ENCODE data around the gene C2CD4D. TPM values are rescaled to one million over a fixed set of nuclear protein-coding genes. Genes with fewer than 3 reads are reported as not detected.

Gene C2CD4D
- total and polyA plus RNA-seq, 2 donors (not counting 1 experiment from before 2014, with no cell fraction given): not detected

DNA sequence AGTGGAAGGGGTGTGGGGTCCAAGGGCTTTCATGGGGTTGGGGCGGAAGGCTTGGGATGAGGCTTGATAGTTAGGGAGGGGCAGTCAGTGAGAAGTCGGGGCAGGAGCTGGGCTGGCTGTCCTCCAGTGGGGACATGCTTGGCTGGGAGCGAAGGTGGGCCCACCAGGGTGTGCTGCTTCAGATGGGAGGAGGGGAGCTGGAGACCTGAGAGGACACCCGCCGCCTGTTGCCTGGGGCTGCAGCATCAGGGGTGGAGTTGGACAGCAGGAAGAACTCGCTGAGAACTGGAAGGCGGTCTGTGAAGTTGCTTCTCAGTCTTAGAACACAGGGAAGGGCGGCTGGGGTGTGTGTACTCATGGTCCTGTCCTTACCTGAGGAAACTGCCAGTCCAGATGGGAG lies 12.3 kb upstream of the C2CD4D start:
- H3K27me3 ChIP-seq (ENCODE audit: control insufficient read depth, insufficient read depth, low read length): peaks cover 35% of the 10 kb centered on the region

GRCh38 chr1:151849871-151850270 lies 10.3 kb upstream of the C2CD4D start:
- Histone ChIP-seq H3K9ac (ENCODE audit: insufficient read depth, low read length) (no peak overlapping the region), H2AFZ (ENCODE audit: low read length) (no peak overlapping the region), H3K9me3 (ENCODE audit: control insufficient read depth, insufficient read depth, low read depth, low read length) (no peaks in the 10 kb centered on the region), H3K27ac (ENCODE audit: insufficient read depth, low read length) (no peak overlapping the region), H3K27me3 (ENCODE audit: control insufficient read depth, insufficient read depth, low read length) (peaks cover 35% of the 10 kb centered on the region), H3K4me3 (replicated peaks in 1 of 4; ENCODE audit: control extremely low read depth in 1 of 4, insufficient read depth in 1 of 4, low read depth in 3 of 4, low read length in 4 of 4) (no peak overlapping the region), H3K36me3 (ENCODE audit: control insufficient read depth, insufficient read depth, low read length) (no peaks in the 10 kb centered on the region), H4K20me1 (ENCODE audit: control insufficient read depth, extremely low read depth, insufficient read depth, low read length) (no peaks in the 10 kb centered on the region), H3K4me1 (ENCODE audit: control insufficient read depth, extremely low read depth, insufficient read depth, low read length) (no peaks in the 10 kb centered on the region), H3K4me2 (ENCODE audit: extremely low read depth, insufficient read depth, low read length) (no peak overlapping the region), H3K79me2 (ENCODE audit: control insufficient read depth, insufficient read depth, low read length) (no peaks in the 10 kb centered on the region)
- no peak for DNase-seq (ENCODE audit: low read depth in 2 of 2)
- TF ChIP-seq EZH2 (IDR thresholded peaks at IDR 0.05; ENCODE audit: low read length, missing control alignments): no peak
- TF ChIP-seq CTCF (conservative IDR thresholded peaks at IDR 0.05 in 1 of 2, IDR thresholded peaks at IDR 0.05 in 1 of 2; ENCODE audit: low read depth in 1 of 2, low read length in 2 of 2): no peak

More for the DNA sequence above, 12.3 kb upstream of the C2CD4D start:
- H3K27ac ChIP-seq (ENCODE audit: insufficient read depth, low read length): no peak overlapping the region
- no peaks in the 10 kb centered on the region for H3K4me1 ChIP-seq (ENCODE audit: control insufficient read depth, extremely low read depth, insufficient read depth, low read length)
- no peak overlapping the region for H3K4me2 ChIP-seq (ENCODE audit: extremely low read depth, insufficient read depth, low read length)
- H3K4me3 ChIP-seq (replicated peaks in 1 of 4; ENCODE audit: control extremely low read depth in 1 of 4, insufficient read depth in 1 of 4, low read depth in 3 of 4, low read length in 4 of 4): no peak overlapping the region
- TF ChIP-seq CTCF (conservative IDR thresholded peaks at IDR 0.05 in 1 of 2, IDR thresholded peaks at IDR 0.05 in 1 of 2; ENCODE audit: low read depth in 1 of 2, low read length in 2 of 2) (no peak), EZH2 (IDR thresholded peaks at IDR 0.05; ENCODE audit: low read length, missing control alignments) (peak; percentile 29)
- H3K9ac ChIP-seq (ENCODE audit: insufficient read depth, low read length): no peak overlapping the region
- no peak overlapping the region for H2AFZ ChIP-seq (ENCODE audit: low read length)
- no peaks in the 10 kb centered on the region for H3K9me3 ChIP-seq (ENCODE audit: control insufficient read depth, insufficient read depth, low read depth, low read length)
- no peaks in the 10 kb centered on the region for H3K36me3 ChIP-seq (ENCODE audit: control insufficient read depth, insufficient read depth, low read length)
- H3K79me2 ChIP-seq (ENCODE audit: control insufficient read depth, insufficient read depth, low read length): no peaks in the 10 kb centered on the region
- DNase-seq (ENCODE audit: low read depth in 2 of 2): no peak
- H4K20me1 ChIP-seq (ENCODE audit: control insufficient read depth, extremely low read depth, insufficient read depth, low read length): no peaks in the 10 kb centered on the region

DNA sequence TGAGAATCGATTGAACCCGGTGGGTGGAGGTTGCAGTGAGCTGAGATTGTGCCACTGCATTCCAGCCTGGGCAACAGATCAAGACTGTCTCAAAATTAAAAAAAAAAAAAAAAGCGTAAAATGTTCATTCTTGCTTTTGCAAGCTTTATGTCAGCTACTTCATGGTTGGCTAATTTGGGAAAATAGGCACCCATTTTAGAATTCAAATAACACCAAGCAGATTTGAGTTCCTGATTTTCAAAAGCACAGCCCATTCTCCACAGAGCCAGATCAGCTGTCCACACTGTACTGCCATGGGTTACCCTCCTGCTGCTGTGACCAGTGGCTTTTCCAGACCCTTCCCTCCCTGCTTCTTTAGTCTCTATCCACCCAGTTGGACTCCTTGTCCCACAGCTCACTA lies 9.5 kb upstream of the C2CD4D start:
- H3K9ac ChIP-seq (ENCODE audit: insufficient read depth, low read length): no peak overlapping the region
- no peaks in the 10 kb centered on the region for H3K79me2 ChIP-seq (ENCODE audit: control insufficient read depth, insufficient read depth, low read length)
- no peak overlapping the region for H3K27ac ChIP-seq (ENCODE audit: insufficient read depth, low read length)
- no peak for TF ChIP-seq EZH2 (IDR thresholded peaks at IDR 0.05; ENCODE audit: low read length, missing control alignments)
- peaks cover 38% of the 10 kb centered on the region for H3K27me3 ChIP-seq (ENCODE audit: control insufficient read depth, insufficient read depth, low read length)
- no peaks in the 10 kb centered on the region for H3K36me3 ChIP-seq (ENCODE audit: control insufficient read depth, insufficient read depth, low read length)
- no peaks in the 10 kb centered on the region for H3K9me3 ChIP-seq (ENCODE audit: control insufficient read depth, insufficient read depth, low read depth, low read length)
- no peaks in the 10 kb centered on the region for H3K4me1 ChIP-seq (ENCODE audit: control insufficient read depth, extremely low read depth, insufficient read depth, low read length)
- DNase-seq (ENCODE audit: low read depth in 2 of 2): no peak
- H4K20me1 ChIP-seq (ENCODE audit: control insufficient read depth, extremely low read depth, insufficient read depth, low read length): no peaks in the 10 kb centered on the region
- no peak overlapping the region for H3K4me3 ChIP-seq (replicated peaks in 1 of 4; ENCODE audit: control extremely low read depth in 1 of 4, insufficient read depth in 1 of 4, low read depth in 3 of 4, low read length in 4 of 4)
- no peak overlapping the region for H2AFZ ChIP-seq (ENCODE audit: low read length)
- H3K4me2 ChIP-seq (ENCODE audit: extremely low read depth, insufficient read depth, low read length): no peak overlapping the region
